ENCODE results near the gene CCDC24. TPM values are rescaled to one million over a fixed set of nuclear protein-coding genes. Genes with fewer than 3 reads are reported as not detected.

The CCDC24 gene
- total RNA-seq, 1 donor from 2014 or later: 4.9 TPM

GRCh38 chr1:43971336-43971980 lies 19.9 kb upstream of the CCDC24 start:
- Mint-ChIP-seq H3K27ac (ENCODE audit: unreplicated experiment) (no peak overlapping the region), H3K9me3 (no peaks in the 10 kb centered on the region), H3K36me3 (ENCODE audit: low read depth) (no peaks in the 10 kb centered on the region), H3K4me3 (peak overlapping the region; percentile 98), H3K4me1 (peaks cover 39% of the 10 kb centered on the region), H3K27me3 (ENCODE audit: low read depth) (no peaks in the 10 kb centered on the region)
- no peak for TF ChIP-seq CTCF (conservative IDR thresholded peaks at IDR 0.05)
- no peak for DNase-seq (ENCODE audit: low read depth, low spot score)

- no peak for TF ChIP-seq CTCF (conservative IDR thresholded peaks at IDR 0.05)
- peak overlapping the region; percentile 93 for H3K4me3 Mint-ChIP-seq
- peaks cover 63% of the 10 kb centered on the region for H3K4me1 Mint-ChIP-seq
- peak overlapping the region; percentile 93 for H3K27ac Mint-ChIP-seq (ENCODE audit: unreplicated experiment)
- H3K36me3 Mint-ChIP-seq (ENCODE audit: low read depth): peaks cover 11% of the 10 kb centered on the region
- H3K9me3 Mint-ChIP-seq: no peaks in the 10 kb centered on the region
- no peak for DNase-seq (ENCODE audit: low read depth, low spot score)
- no peaks in the 10 kb centered on the region for H3K27me3 Mint-ChIP-seq (ENCODE audit: low read depth)
Measured at GRCh38 chr1:43973981-43974442, 17.4 kb upstream of the CCDC24 start.

DNA sequence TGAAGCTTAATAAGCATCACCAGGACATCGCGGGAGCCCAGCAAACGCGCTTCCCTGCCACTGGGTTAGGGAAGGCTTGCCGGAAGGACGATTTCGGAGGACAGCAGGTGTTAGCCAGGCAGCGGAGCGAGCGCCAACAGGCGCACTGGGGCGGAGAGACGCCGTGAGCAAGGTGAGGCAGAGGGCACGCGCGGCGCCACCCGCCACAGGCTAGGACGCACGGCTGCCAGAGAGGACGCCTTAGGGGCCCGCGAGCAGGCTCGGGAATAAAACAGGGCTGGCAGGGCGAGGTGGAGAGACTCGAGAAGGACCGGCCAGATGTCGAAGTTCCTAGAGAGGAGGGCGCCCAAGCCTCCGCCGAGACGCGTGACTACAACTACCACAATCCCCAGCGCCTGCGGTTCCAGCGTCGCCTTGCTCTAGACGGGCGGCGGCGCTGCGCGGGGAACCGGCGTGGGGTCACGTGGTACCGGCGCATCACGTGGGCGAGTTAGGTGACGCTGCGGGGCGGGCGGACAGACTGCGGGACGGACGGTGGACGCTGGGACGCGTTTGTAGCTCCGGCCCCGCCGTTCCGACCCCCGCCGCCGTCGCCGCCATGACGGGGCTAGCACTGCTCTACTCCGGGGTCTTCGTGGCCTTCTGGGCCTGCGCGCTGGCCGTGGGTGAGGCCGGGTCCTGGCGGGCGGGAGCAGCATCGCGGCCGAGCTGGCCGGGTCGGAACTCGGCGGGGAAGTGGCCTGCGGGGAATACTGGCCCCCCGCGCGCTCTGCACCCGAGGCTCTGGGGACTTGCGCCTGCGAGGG lies 16.8 kb upstream of the CCDC24 start, which contains the start of gene ATP6V0B:
ATP6V0B (plus strand) TSS at position 518 of the 806 bp plus-strand sequence; CDS start at position 599, 81 bp downstream.
- peaks cover 11% of the 10 kb centered on the region for H3K36me3 Mint-ChIP-seq (ENCODE audit: low read depth)
- peak within 1 kb of the TSS; percentile 93 for H3K4me3 Mint-ChIP-seq
- TF ChIP-seq CTCF (conservative IDR thresholded peaks at IDR 0.05): peak; percentile 45
- DNase-seq (ENCODE audit: low read depth, low spot score): peak; percentile 94
- no peaks in the 10 kb centered on the region for H3K27me3 Mint-ChIP-seq (ENCODE audit: low read depth)
- peak within 1 kb of the TSS; percentile 93 for H3K27ac Mint-ChIP-seq (ENCODE audit: unreplicated experiment)
- H3K4me1 Mint-ChIP-seq: peaks cover 58% of the 10 kb centered on the region
- H3K9me3 Mint-ChIP-seq: no peaks in the 10 kb centered on the region

DNA sequence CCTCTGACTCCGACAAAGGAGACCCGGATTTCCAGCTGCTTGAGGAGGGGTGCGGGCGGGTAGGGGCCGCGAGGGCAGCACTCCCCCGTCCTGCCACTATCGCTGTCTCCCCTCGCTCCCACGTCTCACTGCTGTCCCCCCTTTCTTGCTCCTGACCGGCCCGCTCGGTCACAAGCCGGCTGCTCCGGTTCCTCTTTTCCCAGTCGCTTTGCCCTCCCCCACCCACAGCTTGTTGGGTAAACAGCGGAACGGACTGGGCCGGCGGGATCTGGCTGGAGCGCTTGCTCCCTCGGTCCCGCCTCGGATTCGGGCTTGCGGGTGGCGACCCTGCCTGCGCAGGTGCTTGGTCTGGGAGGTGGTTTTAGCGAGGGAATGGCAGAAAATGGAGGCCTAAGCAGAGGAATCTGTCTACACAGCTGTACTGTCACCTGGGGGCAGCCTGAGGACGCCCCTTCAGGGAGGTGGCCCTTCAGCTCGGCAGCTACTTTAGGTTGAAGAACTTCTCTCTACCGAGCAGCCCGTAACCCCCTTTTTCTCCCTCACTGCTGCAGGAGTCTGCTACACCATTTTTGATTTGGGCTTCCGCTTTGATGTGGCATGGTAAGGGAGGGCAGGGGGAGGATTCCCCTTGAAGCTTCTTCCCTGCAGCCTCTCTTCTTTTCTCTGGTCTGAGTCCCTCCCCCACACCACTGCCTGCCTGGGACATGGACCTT lies 16.0 kb upstream of the CCDC24 start:
- no peaks in the 10 kb centered on the region for H3K27me3 Mint-ChIP-seq (ENCODE audit: low read depth)
- peak overlapping the region; percentile 93 for H3K4me3 Mint-ChIP-seq
- DNase-seq (ENCODE audit: low read depth, low spot score): no peak
- peaks cover 58% of the 10 kb centered on the region for H3K4me1 Mint-ChIP-seq
- H3K9me3 Mint-ChIP-seq: no peaks in the 10 kb centered on the region
- peaks cover 11% of the 10 kb centered on the region for H3K36me3 Mint-ChIP-seq (ENCODE audit: low read depth)
- H3K27ac Mint-ChIP-seq (ENCODE audit: unreplicated experiment): peak overlapping the region; percentile 84
- TF ChIP-seq CTCF (conservative IDR thresholded peaks at IDR 0.05): no peak

DNA sequence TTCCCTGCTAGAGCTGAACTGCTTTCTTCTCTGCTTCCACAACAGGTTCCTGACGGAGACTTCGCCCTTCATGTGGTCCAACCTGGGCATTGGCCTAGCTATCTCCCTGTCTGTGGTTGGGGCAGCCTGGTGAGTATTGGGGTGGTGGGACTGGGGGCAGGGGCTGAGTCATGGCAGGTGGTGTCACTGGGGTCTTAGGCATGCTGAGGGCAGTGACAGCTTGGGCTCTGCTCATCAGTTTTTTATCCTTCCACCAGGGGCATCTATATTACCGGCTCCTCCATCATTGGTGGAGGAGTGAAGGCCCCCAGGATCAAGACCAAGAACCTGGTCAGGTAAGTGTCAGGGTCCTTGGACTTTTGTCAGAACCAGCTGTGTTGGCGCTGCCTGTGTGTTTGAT lies 15.4 kb upstream of the CCDC24 start:
- no peak for DNase-seq (ENCODE audit: low read depth, low spot score)
- no peaks in the 10 kb centered on the region for H3K27me3 Mint-ChIP-seq (ENCODE audit: low read depth)
- peaks cover 14% of the 10 kb centered on the region for H3K36me3 Mint-ChIP-seq (ENCODE audit: low read depth)
- H3K4me3 Mint-ChIP-seq: peak overlapping the region; percentile 93
- no peak for TF ChIP-seq CTCF (conservative IDR thresholded peaks at IDR 0.05)
- peaks cover 57% of the 10 kb centered on the region for H3K4me1 Mint-ChIP-seq
- peak overlapping the region; percentile 84 for H3K27ac Mint-ChIP-seq (ENCODE audit: unreplicated experiment)
- H3K9me3 Mint-ChIP-seq: no peaks in the 10 kb centered on the region
